Neuronal stem cell (in vitro differentiated cells): ENCODE data around the gene VEGFB.

Source experiments
- DNase-seq: peaks from one replicate; pipeline ENCODE4 v3.0.0-alpha.2; 2013; ENCODE audit warnings: low spot score
- H2AFZ ChIP-seq: one replicate; pipeline ENCODE4 v1.6.1; 2013; ENCODE audit warnings: mild to moderate bottlenecking, low read length, inconsistent platforms
- H2AK5ac ChIP-seq: 2 replicates; pipeline ENCODE4 v1.6.1; 2013; ENCODE audit warnings: low read depth, mild to moderate bottlenecking, inconsistent platforms, low read length, moderate library complexity, mixed read lengths
- H2BK120ac ChIP-seq: 2 replicates; pipeline ENCODE4 v1.6.1; 2013; ENCODE audit warnings: low read depth, mild to moderate bottlenecking, inconsistent platforms, low read length, moderate library complexity, mixed read lengths
- H2BK12ac ChIP-seq: one replicate; pipeline ENCODE4 v1.6.1; 2013; ENCODE audit warnings: low read length, inconsistent platforms
- H2BK15ac ChIP-seq: 2 replicates; pipeline ENCODE4 v1.6.1; 2013; ENCODE audit warnings: mild to moderate bottlenecking, low read length, inconsistent platforms, mixed read lengths
- H2BK5ac ChIP-seq: one replicate; pipeline ENCODE4 v1.6.1; 2013; ENCODE audit warnings: inconsistent platforms, mild to moderate bottlenecking, low read length, moderate library complexity
- H3K14ac ChIP-seq: one replicate; pipeline ENCODE4 v1.6.1; 2013; ENCODE audit warnings: low read length, inconsistent platforms
- H3K18ac ChIP-seq: 2 replicates; pipeline ENCODE4 v1.6.1; 2013; ENCODE audit warnings: low read length, inconsistent platforms
- H3K23ac ChIP-seq: 2 replicates; pipeline ENCODE4 v1.6.1; 2013; ENCODE audit warnings: low read depth, mild to moderate bottlenecking, mixed read lengths, low read length, inconsistent platforms; ENCODE audit not compliant: poor library complexity
- H3K27ac ChIP-seq: replicated peaks from 3 replicates; pipeline ENCODE4 v1.5.1; 2013; ENCODE audit warnings: low read length, inconsistent platforms
- H3K27me3 ChIP-seq, 3 experiments: 2 replicates each; pipeline ENCODE4 v1.6.1; 2013; ENCODE audit warnings: low read length in 3 of 3, mild to moderate bottlenecking in 2 of 3, inconsistent platforms in 1 of 3, low read depth in 1 of 3, mixed read lengths in 1 of 3, moderate library complexity in 1 of 3; ENCODE audit not compliant: control insufficient read depth in 3 of 3, insufficient read depth in 3 of 3
- H3K36me3 ChIP-seq, 2 donors: replicated peaks in 1 of 2; 2 replicates each; pipeline ENCODE4 v1.6.1; 2013; ENCODE audit warnings: low read length in 2 of 2; ENCODE audit not compliant: control insufficient read depth in 2 of 2, insufficient read depth in 2 of 2
- H3K4ac ChIP-seq: 2 replicates; pipeline ENCODE4 v1.6.1; 2013; ENCODE audit warnings: inconsistent platforms, mild to moderate bottlenecking, low read length, moderate library complexity
- H3K4me1 ChIP-seq, 2 donors: 1 replicate in 1 of 2; 2 replicates in 1 of 2; pipeline ENCODE4 v1.6.1; 2013; ENCODE audit warnings: low read length in 2 of 2, low read depth in 1 of 2; ENCODE audit not compliant: control insufficient read depth in 2 of 2, insufficient read depth in 1 of 2
- H3K4me2 ChIP-seq: one replicate; pipeline ENCODE4 v1.6.1; 2013; ENCODE audit warnings: mild to moderate bottlenecking, low read length, inconsistent platforms; ENCODE audit not compliant: insufficient read depth, poor library complexity, severe bottlenecking
- H3K4me3 ChIP-seq, 2 donors: 2 replicates each; pipeline ENCODE4 v1.5.1; 2013; ENCODE audit warnings: low read length in 2 of 2, mild to moderate bottlenecking in 2 of 2, inconsistent platforms in 1 of 2, moderate library complexity in 1 of 2
- H3K79me1 ChIP-seq: one replicate; pipeline ENCODE4 v1.6.1; 2013; ENCODE audit warnings: low read depth, mild to moderate bottlenecking, inconsistent platforms, low read length, moderate library complexity
- H3K9ac ChIP-seq: one replicate; pipeline ENCODE4 v1.6.1; 2013; ENCODE audit warnings: mild to moderate bottlenecking, low read depth, low read length, inconsistent platforms; ENCODE audit not compliant: poor library complexity
- H3K9me3 ChIP-seq, 2 donors: replicated peaks in 1 of 2; 2 replicates each; pipeline versions ENCODE3 to v1.6.1; 2013; ENCODE audit warnings: low read length in 2 of 2, mild to moderate bottlenecking in 2 of 2, inconsistent platforms in 1 of 2, low read depth in 1 of 2, mixed read lengths in 1 of 2, moderate library complexity in 1 of 2; ENCODE audit not compliant: control insufficient read depth in 2 of 2, insufficient read depth in 1 of 2
- H4K8ac ChIP-seq: one replicate; pipeline ENCODE4 v1.6.1; 2013; ENCODE audit warnings: low read depth, mild to moderate bottlenecking, inconsistent platforms, low read length, moderate library complexity
- H4K91ac ChIP-seq: one replicate; pipeline ENCODE4 v1.6.1; 2013; ENCODE audit warnings: low read length, low read depth, mild to moderate bottlenecking, inconsistent platforms; ENCODE audit not compliant: poor library complexity
- WGBS, 2 donors: extraction: QIAGEN DNeasy Blood & Tissue Kit; methylation state at CpG; one replicate each; pipeline ENCODE4 v1.1.7; 2013; ENCODE audit warnings: missing lambda C conversion rate in 2 of 2, mixed read lengths in 1 of 2; ENCODE audit not compliant: insufficient read length in 2 of 2, insufficient replicate concordance in 1 of 2; ENCODE audit errors: extremely low coverage in 2 of 2; 5-methylcytosine and 5-hydroxymethylcytosine counted together

Gene VEGFB

DNA sequence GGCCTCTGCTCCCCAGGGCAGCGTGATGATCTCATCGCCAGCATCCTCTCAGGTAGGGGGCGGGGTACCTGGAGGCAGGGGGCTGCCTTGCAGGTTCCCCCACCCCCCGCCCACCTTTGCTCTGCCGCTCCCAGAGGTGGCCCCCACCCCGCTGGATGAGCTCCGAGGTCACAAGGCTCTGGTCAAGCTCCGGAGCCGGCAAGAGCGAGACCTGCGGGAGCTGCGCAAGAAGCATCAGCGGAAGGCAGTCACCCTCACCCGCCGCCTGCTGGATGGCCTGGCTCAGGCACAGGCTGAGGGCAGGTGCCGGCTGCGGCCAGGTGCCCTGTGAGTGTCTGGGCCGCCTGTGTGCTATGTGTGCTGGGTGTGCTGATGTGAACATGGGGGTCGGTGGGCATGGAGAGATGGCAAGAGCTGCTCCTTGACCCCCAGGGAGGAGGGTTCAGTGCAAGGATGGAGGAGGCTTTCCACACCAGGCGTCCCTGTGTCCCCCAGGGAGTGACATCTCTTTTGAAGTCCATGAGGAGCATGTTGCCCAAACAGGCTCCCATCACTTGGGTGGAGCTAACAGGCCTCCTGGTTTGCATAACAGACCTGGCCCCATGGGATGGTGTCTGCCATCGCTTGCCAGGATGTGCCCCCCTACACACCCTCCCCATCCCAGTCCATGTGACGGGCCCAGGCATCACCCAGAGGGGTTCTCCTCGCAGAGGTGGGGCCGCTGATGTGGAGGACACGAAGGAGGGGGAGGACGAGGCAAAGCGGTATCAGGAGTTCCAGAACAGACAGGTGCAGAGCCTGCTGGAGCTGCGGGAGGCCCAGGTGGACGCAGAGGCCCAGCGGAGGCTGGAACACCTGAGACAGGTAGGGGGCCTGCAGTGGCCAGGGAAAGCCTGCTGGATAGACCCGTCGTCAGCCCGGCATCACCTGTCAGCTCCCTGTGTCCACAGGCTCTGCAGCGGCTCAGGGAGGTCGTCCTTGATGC, 31.1 kb downstream of the VEGFB start:
- Histone ChIP-seq H3K4me3 (no peak overlapping the region), H3K4me1 (peaks cover 7 to 11% of the 10 kb centered on the region in 2 donors), H4K91ac (no peak overlapping the region), H4K8ac (peak overlapping the region; percentile 82), H3K9me3 (no peaks in the 10 kb centered on the region), H2BK15ac (no peak overlapping the region), H3K79me1 (peaks cover 5% of the 10 kb centered on the region), H2BK12ac (peak overlapping the region; percentile 10), H3K18ac (no peak overlapping the region), H3K23ac (peak overlapping the region; percentile 55), H3K4me2 (no peak overlapping the region), H3K14ac (no peak overlapping the region), H3K27ac (no peak overlapping the region), H3K27me3 (no peaks in the 10 kb centered on the region), H2AFZ (no peak overlapping the region), H3K36me3 (peaks cover 27 to 56% of the 10 kb centered on the region in 2 donors), H2BK5ac (peak overlapping the region; percentile 48), H3K9ac (peak overlapping the region; percentile 60), H3K4ac (no peak overlapping the region), H2AK5ac (no peak overlapping the region), H2BK120ac (no peak overlapping the region)
- no CpG with 5 or more reads among the region's 35 CpGs for WGBS, 2 donors
- DNase-seq, result no peak

DNA sequence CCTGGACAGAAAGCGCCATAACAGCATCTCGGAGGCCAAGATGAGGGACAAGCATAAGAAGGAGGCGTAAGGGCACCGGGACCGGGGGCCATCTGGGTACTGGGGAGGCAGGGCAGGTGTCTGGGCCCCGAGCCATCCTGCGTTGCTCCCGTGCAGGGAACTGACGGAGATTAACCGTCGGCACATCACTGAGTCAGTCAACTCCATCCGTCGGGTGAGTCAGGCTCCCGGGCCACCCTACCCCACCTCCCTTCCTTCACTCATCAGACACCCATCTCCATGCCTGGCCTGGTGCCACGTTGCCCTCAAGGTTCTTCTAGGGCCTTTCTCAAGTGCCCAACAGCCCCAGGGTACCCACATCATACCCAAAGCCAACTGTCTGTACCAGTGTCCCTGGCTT, 32.0 kb downstream of the VEGFB start:
- no peak overlapping the region for H2AFZ ChIP-seq
- no peak overlapping the region for H2BK120ac ChIP-seq
- no peak overlapping the region for H3K9ac ChIP-seq
- H2BK12ac ChIP-seq, result no peak overlapping the region
- no CpG with 5 or more reads among the region's 15 CpGs for WGBS, 2 donors
- H2BK5ac ChIP-seq, result no peak overlapping the region
- no peak overlapping the region for H3K27ac ChIP-seq
- H3K14ac ChIP-seq, result no peak overlapping the region
- H4K8ac ChIP-seq, result no peak overlapping the region
- H3K27me3 ChIP-seq, result no peaks in the 10 kb centered on the region
- H2BK15ac ChIP-seq, result no peak overlapping the region
- H3K4me2 ChIP-seq, result no peak overlapping the region
- no peak overlapping the region for H3K4me3 ChIP-seq
- peaks cover 3% of the 10 kb centered on the region for H3K79me1 ChIP-seq
- H3K36me3 ChIP-seq, result peaks cover 25 to 52% of the 10 kb centered on the region in 2 donors
- no peak for DNase-seq
- no peaks in the 10 kb centered on the region for H3K9me3 ChIP-seq
- H3K4me1 ChIP-seq, result peaks cover 7 to 11% of the 10 kb centered on the region in 2 donors
- no peak overlapping the region for H2AK5ac ChIP-seq
- H4K91ac ChIP-seq, result no peak overlapping the region
- no peak overlapping the region for H3K18ac ChIP-seq
- no peak overlapping the region for H3K4ac ChIP-seq
- H3K23ac ChIP-seq, result no peak overlapping the region

DNA sequence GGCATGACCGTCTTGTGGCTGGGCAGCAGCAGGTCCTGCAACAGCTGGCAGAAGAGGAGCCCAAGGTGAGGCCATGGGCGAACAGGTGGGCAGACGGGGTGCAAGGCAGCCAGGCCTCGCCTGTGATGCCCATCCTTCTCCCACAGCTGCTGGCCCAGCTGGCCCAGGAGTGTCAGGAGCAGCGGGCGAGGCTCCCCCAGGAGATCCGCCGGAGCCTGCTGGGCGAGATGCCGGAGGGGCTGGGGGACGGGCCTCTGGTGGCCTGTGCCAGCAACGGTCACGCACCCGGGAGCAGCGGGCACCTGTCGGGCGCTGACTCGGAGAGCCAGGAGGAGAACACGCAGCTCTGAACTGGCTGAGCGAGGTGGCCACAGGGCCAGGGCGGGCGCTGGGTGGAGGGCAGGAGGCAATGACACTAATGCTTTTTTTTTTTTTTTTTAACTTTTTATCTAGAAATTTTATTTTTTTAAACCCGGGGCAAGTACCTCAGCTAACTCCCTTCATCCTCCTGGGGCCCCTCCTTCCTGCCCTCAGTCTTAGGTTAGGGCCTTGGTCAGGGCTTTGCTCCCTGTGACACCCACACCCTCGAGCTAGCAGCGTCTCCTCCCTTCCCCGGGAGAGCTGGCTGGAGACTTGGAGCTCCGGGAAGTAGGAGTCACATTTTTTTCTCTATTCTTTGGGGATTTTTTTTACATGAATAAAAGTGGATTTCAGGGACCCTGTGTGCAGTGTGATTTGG, 33.0 kb downstream of the VEGFB start:
- Histone ChIP-seq H2BK120ac (no peak overlapping the region), H3K9ac (no peak overlapping the region), H3K4ac (no peak overlapping the region), H2AFZ (no peak overlapping the region), H3K4me3 (no peak overlapping the region), H2BK15ac (no peak overlapping the region), H4K8ac (no peak overlapping the region), H3K27me3 (no peaks in the 10 kb centered on the region), H2AK5ac (no peak overlapping the region), H3K79me1 (peaks cover 3% of the 10 kb centered on the region), H3K36me3 (peaks cover 23 to 43% of the 10 kb centered on the region in 2 donors), H3K4me2 (no peak overlapping the region), H3K9me3 (no peaks in the 10 kb centered on the region), H3K27ac (no peak overlapping the region), H2BK12ac (no peak overlapping the region), H3K4me1 (peaks cover 13 to 16% of the 10 kb centered on the region in 2 donors), H4K91ac (no peak overlapping the region), H3K14ac (no peak overlapping the region), H3K18ac (no peak overlapping the region), H2BK5ac (no peak overlapping the region), H3K23ac (peak overlapping the region; percentile 17)
- WGBS, 2 donors, result no CpG with 5 or more reads among the region's 27 CpGs
- no peak for DNase-seq
